OCI-LY1 (cell line): Measurements from ENCODE around the gene CEP112.

Experiments used
- CTCF ChIP-seq: fragments of 200-600 bp; sonication (generic), shearing (Covaris generic); IDR thresholded peaks from 2 replicates; pipeline ENCODE4 v1.5.1; 2017; ENCODE audit warnings: mild to moderate bottlenecking, antibody characterized with exemption, low read length, moderate library complexity, mixed read lengths
- EZH2 ChIP-seq: fragments of 200-600 bp; sonication (generic), shearing (Covaris generic); IDR thresholded peaks from 2 replicates; pipeline ENCODE4 v1.8.0; 2017; ENCODE audit warnings: borderline replicate concordance, mixed run types, mild to moderate bottlenecking, antibody characterized with exemption, low read length, moderate library complexity, mixed read lengths

- no peak for TF ChIP-seq CTCF
- no peak for TF ChIP-seq EZH2
Observed at GRCh38 chr17:66215529-66215911, 23.6 kb upstream of the CEP112 start.
